HG02943 (cell line): ENCODE data around the gene VENTX.
"Not testable (repeated sequence)": the region's sequence is repeated elsewhere in the genome, so short reads cannot be mapped to it uniquely, and the experiment has no call there.

Source experiments
- ATAC-seq: cut with Tn5 transposase; IDR thresholded peaks from one replicate; pipeline ENCODE4 v1.9.1; 2021; ENCODE audit warnings: mild to moderate bottlenecking, low read depth, moderate library complexity; ENCODE audit not compliant: unreplicated experiment

The VENTX gene

GRCh38 chr10:133251388-133252222 lies 13.9 kb downstream of the VENTX start:
- ATAC-seq, result no peak

- no peak for ATAC-seq
Observed at GRCh38 chr10:133252223-133252552, 14.5 kb downstream of the VENTX start.

- ATAC-seq, result no peak
Observed at GRCh38 chr10:133253361-133253955, 15.8 kb downstream of the VENTX start.

- no peak for ATAC-seq
Observed at GRCh38 chr10:133254421-133255120, 16.9 kb downstream of the VENTX start.

GRCh38 chr10:133255323-133255722 lies 17.7 kb downstream of the VENTX start:
- ATAC-seq, result no peak

GRCh38 chr10:133257489-133258065 lies 19.9 kb downstream of the VENTX start:
- no peak for ATAC-seq

GRCh38 chr10:133258066-133258817 lies 20.6 kb downstream of the VENTX start:
- no peak for ATAC-seq

GRCh38 chr10:133258818-133259601 lies 21.4 kb downstream of the VENTX start:
- no peak for ATAC-seq

- no peak for ATAC-seq
Observed at GRCh38 chr10:133259602-133259989, 21.9 kb downstream of the VENTX start.

GRCh38 chr10:133260895-133261725 lies 23.5 kb downstream of the VENTX start:
- peak; percentile 35 for ATAC-seq

- peak; percentile 42 for ATAC-seq
Observed at GRCh38 chr10:133261726-133262325, 24.2 kb downstream of the VENTX start.

GRCh38 chr10:133262696-133263095 lies 25.0 kb downstream of the VENTX start:
- ATAC-seq, result no peak

- ATAC-seq, result no peak
Observed at GRCh38 chr10:133263674-133264073, 26.0 kb downstream of the VENTX start.

GRCh38 chr10:133264461-133264860 lies 26.8 kb downstream of the VENTX start:
- no peak for ATAC-seq

- not testable (repeated sequence) for ATAC-seq
Observed at GRCh38 chr10:133265052-133265451, 27.4 kb downstream of the VENTX start.

- no peak for ATAC-seq
Observed at GRCh38 chr10:133266056-133266795, 28.6 kb downstream of the VENTX start.

- no peak for ATAC-seq
Observed at GRCh38 chr10:133267293-133267692, 29.6 kb downstream of the VENTX start.

- no peak for ATAC-seq
Observed at GRCh38 chr10:133267829-133268228, 30.2 kb downstream of the VENTX start.
